Stomach (tissue), 9 donors: ENCODE data around the gene PTPN2. TPM values are rescaled to one million over a fixed set of nuclear protein-coding genes. Genes with fewer than 3 reads are reported as not detected.
"Not testable (repeated sequence)": the region's sequence is repeated elsewhere in the genome, so short reads cannot be mapped to it uniquely, and the experiment has no call there.

ENCODE experiments used
- DNase-seq, 2 donors: peaks; one replicate each; pipeline versions ENCODE4 v3.0.0 to v3.0.0-alpha.2; 2013 to 2019
- H3K27ac ChIP-seq, 5 donors: fragments of 200-600 bp in 4 of 5; sonication (generic) in 4 of 5; one replicate each; pipeline ENCODE4 v1.5.1; 2013 to 2019; ENCODE audit warnings: mild to moderate bottlenecking in 1 of 5, moderate library complexity in 1 of 5
- H3K27me3 ChIP-seq, 3 donors: fragments of 200-600 bp; sonication (generic); one replicate each; pipeline ENCODE4 v1.5.1; 2017 to 2019; ENCODE audit warnings: mixed run types in 1 of 3
- H3K36me3 ChIP-seq, 4 donors: fragments of 200-600 bp; sonication (generic); 1 replicate in 3 of 4; 2 replicates in 1 of 4; pipeline ENCODE4 v1.5.1; 2016 to 2019
- H3K4me1 ChIP-seq, 4 donors: fragments of 200-600 bp; sonication (generic); one replicate each; pipeline ENCODE4 v1.5.1; 2016 to 2019
- H3K4me3 ChIP-seq, 4 donors: fragments of 200-600 bp; sonication (generic) in 3 of 4; one replicate each; pipeline ENCODE4 v1.5.1; 2016 to 2019; ENCODE audit warnings: mild to moderate bottlenecking in 1 of 4
- H3K9me3 ChIP-seq, 4 donors: fragments of 200-600 bp; sonication (generic); one replicate each; pipeline ENCODE4 v1.5.1; 2016 to 2019
- EP300 ChIP-seq: sonication (generic); formaldehyde crosslinking; IDR thresholded peaks from one replicate; pipeline ENCODE4 v1.6.1; 2017; ENCODE audit warnings: antibody characterized with exemption
- POLR2A ChIP-seq, 4 donors: fragments of 450-650 bp; IDR thresholded peaks; one replicate each; pipeline ENCODE4 v1.6.1; 2016; ENCODE audit warnings: antibody characterized with exemption in 4 of 4, control low read depth in 2 of 4, mild to moderate bottlenecking in 1 of 4, moderate library complexity in 1 of 4
- POLR2AphosphoS5 ChIP-seq, 3 donors: sonication (generic); formaldehyde crosslinking; IDR thresholded peaks; one replicate each; pipeline ENCODE4 v1.6.1; 2016; ENCODE audit warnings: antibody characterized with exemption in 3 of 3
- WGBS, 5 donors: extraction: QIAGEN DNeasy Blood & Tissue Kit in 3 of 5; methylation state at CpG; one replicate each; pipeline versions ENCODE4 v1.1.5 to v1.1.7; 2013 to 2018; 5-methylcytosine and 5-hydroxymethylcytosine counted together
- intact Hi-C: fragments of 100-400 bp; cut with DNase I; formaldehyde crosslinking; loops from one replicate; pipeline ENCODE4 v1.15.1; 2023; ENCODE audit warnings: low total_unique reads
- polyA plus RNA-seq, 3 donors: library from polyadenylated mRNA; stranded (reverse); fragments of 200-250 nt; gene quantifications; one replicate each; pipeline ENCODE4 v1.2.3, GENCODE V29; 2013
- total RNA-seq, 5 donors: library from RNA; depleted of rRNA; stranded (reverse); fragments of >200 nt; gene quantifications; one replicate each; pipeline versions ENCODE4 v1.1.0 to v1.2.3, GENCODE V29; 2014 to 2016
- TF ChIP-seq, protein P1 (sequence below), 7 experiments: fragments of 450-650 bp in 4 of 7; fragments of 200-600 bp in 3 of 7; sonication (generic) in 3 of 7; IDR thresholded peaks; one replicate each; pipeline ENCODE4 v1.5.1; 2016 to 2019; ENCODE audit warnings: antibody characterized with exemption in 7 of 7, control low read depth in 2 of 7, mild to moderate bottlenecking in 1 of 7
- donor health status: healthy with polysubstance abuse.
- donor health status: Bipolar disorder and iron deficiency.
- donor health status: healthy.

The PTPN2 gene
- total and polyA plus RNA-seq, 8 donors = 5.8 to 66.7 (median 30.3) TPM

- WGBS, 5 donors = 69 to 87% (median 78%) methylated on average over 30 to 39 of the region's 39 CpGs
- Histone ChIP-seq H3K4me3 (peak overlapping the region in 2 of 4 donors; percentile 18 to 23), H3K9me3 (no peaks in the 10 kb centered on the region), H3K36me3 (no peaks in the 10 kb centered on the region), H3K4me1 (no peaks in the 10 kb centered on the region), H3K27me3 (no peaks in the 10 kb centered on the region), H3K27ac (no peak overlapping the region)
- intact Hi-C loops = no loop called here
- DNase-seq = no peak
- TF ChIP-seq, protein P1, sequence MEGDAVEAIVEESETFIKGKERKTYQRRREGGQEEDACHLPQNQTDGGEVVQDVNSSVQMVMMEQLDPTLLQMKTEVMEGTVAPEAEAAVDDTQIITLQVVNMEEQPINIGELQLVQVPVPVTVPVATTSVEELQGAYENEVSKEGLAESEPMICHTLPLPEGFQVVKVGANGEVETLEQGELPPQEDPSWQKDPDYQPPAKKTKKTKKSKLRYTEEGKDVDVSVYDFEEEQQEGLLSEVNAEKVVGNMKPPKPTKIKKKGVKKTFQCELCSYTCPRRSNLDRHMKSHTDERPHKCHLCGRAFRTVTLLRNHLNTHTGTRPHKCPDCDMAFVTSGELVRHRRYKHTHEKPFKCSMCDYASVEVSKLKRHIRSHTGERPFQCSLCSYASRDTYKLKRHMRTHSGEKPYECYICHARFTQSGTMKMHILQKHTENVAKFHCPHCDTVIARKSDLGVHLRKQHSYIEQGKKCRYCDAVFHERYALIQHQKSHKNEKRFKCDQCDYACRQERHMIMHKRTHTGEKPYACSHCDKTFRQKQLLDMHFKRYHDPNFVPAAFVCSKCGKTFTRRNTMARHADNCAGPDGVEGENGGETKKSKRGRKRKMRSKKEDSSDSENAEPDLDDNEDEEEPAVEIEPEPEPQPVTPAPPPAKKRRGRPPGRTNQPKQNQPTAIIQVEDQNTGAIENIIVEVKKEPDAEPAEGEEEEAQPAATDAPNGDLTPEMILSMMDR (IDR thresholded peaks at IDR 0.05) = no peak
- TF ChIP-seq POLR2AphosphoS5 (IDR thresholded peaks at IDR 0.05) = no peak
- no peak for TF ChIP-seq EP300
- no peak for TF ChIP-seq POLR2A (IDR thresholded peaks at IDR 0.05)
These were observed 106.5 kb downstream of the PTPN2 start for GRCh38 chr18:12777500-12777944.

GRCh38 chr18:12776821-12777471, 107.1 kb downstream of the PTPN2 start:
- Histone ChIP-seq H3K4me3 (peak overlapping the region in 2 of 4 donors; percentile 18 to 23), H3K4me1 (no peaks in the 10 kb centered on the region), H3K9me3 (no peaks in the 10 kb centered on the region), H3K27ac (no peak overlapping the region), H3K36me3 (no peaks in the 10 kb centered on the region), H3K27me3 (no peaks in the 10 kb centered on the region)
- WGBS, 5 donors = 70 to 87% (median 81%) methylated on average over 21 to 54 of the region's 54 CpGs
- TF ChIP-seq, protein P1 (IDR thresholded peaks at IDR 0.05) = no peak
- no peak for TF ChIP-seq EP300
- no peak for TF ChIP-seq POLR2A (IDR thresholded peaks at IDR 0.05)
- TF ChIP-seq POLR2AphosphoS5 (IDR thresholded peaks at IDR 0.05) = no peak
- DNase-seq = no peak
- intact Hi-C loops = no loop called here

GRCh38 chr18:12776415-12776814, 107.6 kb downstream of the PTPN2 start:
- H3K27ac ChIP-seq, H3K36me3 ChIP-seq, H3K9me3 ChIP-seq, intact Hi-C loops, DNase-seq, H3K4me1 ChIP-seq, H3K27me3 ChIP-seq: not testable (repeated sequence)
- 86 to 99% (median 96%) methylated on average over 7 of the region's 7 CpGs for WGBS, 5 donors
- peak overlapping the region in 1 of 4 donors; percentile 23 for H3K4me3 ChIP-seq

DNA sequence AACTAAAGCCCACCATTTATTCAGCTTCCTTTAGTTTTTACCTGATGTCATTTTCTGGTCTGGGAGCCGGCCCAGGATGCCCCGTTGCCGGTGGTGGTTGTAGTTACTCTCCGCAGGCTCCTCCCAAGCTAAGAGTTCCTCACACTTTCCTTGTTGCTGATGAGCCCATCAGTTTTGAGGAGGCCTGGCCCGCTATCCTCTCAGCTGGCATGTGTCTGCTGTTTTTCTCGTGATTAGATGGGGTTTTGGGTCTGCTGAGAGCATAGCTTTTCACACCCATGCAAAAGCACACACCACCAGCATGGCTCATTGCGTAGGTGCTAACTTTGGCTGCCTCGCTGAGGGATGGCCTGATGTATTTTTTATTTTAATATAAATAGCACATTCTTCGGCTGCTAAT, 109.1 kb downstream of the PTPN2 start:
- WGBS, 5 donors = 83 to 88% (median 85%) methylated on average over 9 of the region's 9 CpGs
- Histone ChIP-seq H3K4me1 (no peaks in the 10 kb centered on the region), H3K4me3 (no peak overlapping the region), H3K27me3 (no peaks in the 10 kb centered on the region), H3K27ac (no peak overlapping the region), H3K9me3 (no peaks in the 10 kb centered on the region), H3K36me3 (no peaks in the 10 kb centered on the region)
- TF ChIP-seq, protein P1 (IDR thresholded peaks at IDR 0.05) = no peak
- TF ChIP-seq POLR2AphosphoS5 (IDR thresholded peaks at IDR 0.05) (no peak), EP300 (no peak), POLR2A (IDR thresholded peaks at IDR 0.05) (no peak)
- DNase-seq = no peak
- intact Hi-C loops = no loop called here

GRCh38 chr18:12773369-12773768, 110.7 kb downstream of the PTPN2 start:
- TF ChIP-seq POLR2AphosphoS5 (IDR thresholded peaks at IDR 0.05) (no peak), EP300 (no peak), POLR2A (IDR thresholded peaks at IDR 0.05) (no peak)
- TF ChIP-seq, protein P1 (IDR thresholded peaks at IDR 0.05) = no peak

More at GRCh38 chr18:12773369-12773768, 110.7 kb downstream of the PTPN2 start:
- H3K27me3 ChIP-seq = no peaks in the 10 kb centered on the region
- H3K4me1 ChIP-seq = no peaks in the 10 kb centered on the region
- no peak overlapping the region for H3K4me3 ChIP-seq
- WGBS, 5 donors = 78 to 88% (median 86%) methylated on average over 5 of the region's 5 CpGs
- H3K9me3 ChIP-seq = no peaks in the 10 kb centered on the region
- H3K36me3 ChIP-seq = no peaks in the 10 kb centered on the region
- H3K27ac ChIP-seq = no peak overlapping the region
- intact Hi-C loops = no loop called here
- DNase-seq = no peak
